HUDEP-2 (cell line): ENCODE measurements around the gene ASCC3.

Source experiments
- DNase-seq, 76 experiments: peaks; one replicate each; lab custom pipeline; 2025; ENCODE audit not compliant: unreplicated experiment in 76 of 76; lab: John Stamatoyannopoulos, UW

ASCC3 gene

GRCh38 chr6:100517106-100517505 lies 364.0 kb downstream of the ASCC3 start:
- DNase-seq: no peak

- DNase-seq: no peak
These were observed 366.5 kb downstream of the ASCC3 start for GRCh38 chr6:100514660-100515059.

- DNase-seq: no peak
These were observed 368.8 kb downstream of the ASCC3 start for GRCh38 chr6:100512203-100512862.

GRCh38 chr6:100509101-100509500 lies 372.0 kb downstream of the ASCC3 start:
- DNase-seq: no peak

GRCh38 chr6:100506651-100507050 lies 374.5 kb downstream of the ASCC3 start:
- no peak for DNase-seq

GRCh38 chr6:100504786-100505737 lies 376.1 kb downstream of the ASCC3 start:
- DNase-seq: no peak

GRCh38 chr6:100503043-100503705 lies 378.0 kb downstream of the ASCC3 start:
- DNase-seq: no peak

- no peak for DNase-seq
These were observed 387.8 kb downstream of the ASCC3 start for GRCh38 chr6:100493206-100493888.

- no peak for DNase-seq
These were observed 389.0 kb downstream of the ASCC3 start for GRCh38 chr6:100491952-100492670.

GRCh38 chr6:100490065-100490464 lies 391.1 kb downstream of the ASCC3 start:
- DNase-seq: no peak

- DNase-seq: no peak
These were observed 392.9 kb downstream of the ASCC3 start for GRCh38 chr6:100488244-100488643.

- DNase-seq: no peak
These were observed 393.5 kb downstream of the ASCC3 start for GRCh38 chr6:100487638-100488037.

GRCh38 chr6:100485268-100485667 lies 395.9 kb downstream of the ASCC3 start:
- DNase-seq: no peak

- DNase-seq: no peak
These were observed 396.7 kb downstream of the ASCC3 start for GRCh38 chr6:100484474-100484873.

- no peak for DNase-seq
These were observed 398.4 kb downstream of the ASCC3 start for GRCh38 chr6:100482698-100483097.

- peak in 27 of 76 experiments; percentile 8 to 59 (median 36) for DNase-seq
These were observed 401.7 kb downstream of the ASCC3 start for GRCh38 chr6:100479179-100480035.

GRCh38 chr6:100475554-100476320 lies 405.4 kb downstream of the ASCC3 start:
- no peak for DNase-seq

GRCh38 chr6:100473182-100473581 lies 407.9 kb downstream of the ASCC3 start:
- no peak for DNase-seq
